ENCODE measurements around the gene LCE1E.

LCE1E gene

DNA sequence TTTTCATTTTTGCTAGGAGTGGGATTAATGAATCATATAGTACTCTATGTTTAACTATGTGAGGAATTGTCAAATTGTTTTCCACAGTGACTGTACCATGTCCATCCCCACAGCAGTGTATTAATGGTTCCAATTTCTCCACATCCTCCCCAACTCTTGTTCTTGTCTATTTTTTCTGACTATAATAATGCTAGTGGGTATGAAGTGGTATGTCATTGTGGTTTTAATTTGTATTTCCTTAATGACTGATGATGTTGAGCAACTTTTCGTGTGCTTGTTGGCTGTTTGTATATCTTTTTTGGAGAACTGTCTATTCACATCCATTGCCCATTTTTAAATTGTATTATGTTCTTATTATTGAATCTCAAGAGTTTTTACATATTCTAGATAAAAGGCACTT, 38.2 kb upstream of the LCE1E start:
- H3K27ac ChIP-seq: no peak overlapping the region
- TF ChIP-seq ZFX (IDR thresholded peaks at IDR 0.05; ENCODE audit: borderline replicate concordance) (no peak), CTCF (IDR thresholded peaks at IDR 0.05) (no peak)

DNA sequence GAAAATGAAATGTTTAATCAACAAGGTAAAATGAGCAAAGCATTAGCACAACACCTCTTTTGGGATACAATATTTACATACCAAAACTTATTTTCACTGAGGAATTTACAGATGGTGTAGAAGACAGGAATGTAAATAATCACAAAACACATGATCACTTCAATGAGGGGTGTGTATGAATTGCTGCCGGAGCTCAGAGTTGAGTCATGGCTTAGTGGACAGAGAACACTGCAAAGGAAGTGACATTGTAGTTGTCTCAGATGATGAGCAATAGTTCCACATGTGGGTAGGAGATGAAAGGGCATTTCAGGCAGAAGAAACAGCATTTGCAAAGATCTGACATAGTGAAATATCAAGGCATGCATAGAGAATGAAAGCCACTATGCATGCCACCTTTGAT, 33.8 kb upstream of the LCE1E start:
- H3K27ac ChIP-seq: no peak overlapping the region
- TF ChIP-seq CTCF (IDR thresholded peaks at IDR 0.05) (no peak), ZFX (IDR thresholded peaks at IDR 0.05; ENCODE audit: borderline replicate concordance) (no peak)

DNA sequence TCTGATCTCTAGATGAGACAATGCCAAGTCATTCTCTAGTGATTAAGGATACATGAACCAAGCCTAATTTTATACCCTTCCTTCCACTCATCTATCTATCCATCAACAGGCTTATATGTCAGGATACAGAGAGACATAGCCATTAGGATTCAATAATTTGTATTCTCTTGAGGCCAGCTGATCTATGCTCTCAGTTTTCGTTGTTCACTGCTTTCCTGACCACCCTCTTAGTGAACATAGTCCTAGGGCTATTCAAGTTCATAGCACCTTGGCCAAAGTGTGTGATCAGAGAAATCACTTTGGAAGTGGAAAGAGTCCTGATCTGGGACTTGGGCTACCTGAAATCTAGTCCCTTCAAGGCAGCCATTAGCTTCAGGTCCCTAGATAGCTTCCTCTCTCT, 32.5 kb upstream of the LCE1E start:
- no peak overlapping the region for H3K27ac ChIP-seq
- TF ChIP-seq ZFX (IDR thresholded peaks at IDR 0.05; ENCODE audit: borderline replicate concordance) (no peak), CTCF (IDR thresholded peaks at IDR 0.05) (no peak)

GRCh38 chr1:152756872-152757271, 29.2 kb upstream of the LCE1E start:
- no peak overlapping the region for H3K27ac ChIP-seq
- TF ChIP-seq ZFX (IDR thresholded peaks at IDR 0.05; ENCODE audit: borderline replicate concordance) (no peak), CTCF (IDR thresholded peaks at IDR 0.05) (no peak)

DNA sequence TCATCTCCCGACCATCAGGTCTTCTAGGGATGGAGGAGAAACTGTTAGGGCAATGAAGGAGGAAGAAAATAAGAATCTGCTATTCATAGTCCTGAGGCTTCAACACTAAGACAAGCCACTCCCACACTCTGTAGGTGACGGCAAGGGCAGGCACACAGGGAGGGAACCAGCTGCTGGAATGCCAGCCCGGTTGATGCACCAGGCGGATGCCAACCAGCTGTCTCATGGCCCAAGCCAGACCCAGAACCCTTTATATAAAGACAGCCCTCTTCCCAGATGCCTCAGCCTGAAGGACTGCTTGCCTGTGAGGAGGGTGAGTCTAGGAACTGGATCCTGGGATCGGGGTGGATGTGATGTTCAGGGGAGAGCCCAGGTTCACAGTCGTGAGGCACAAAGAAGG, 28.3 kb upstream of the LCE1E start, which contains the start of gene KPRP:
TSS of gene KPRP (plus strand) at position 279 of the 400 bp plus-strand sequence. CDS start 1,564 bp downstream, outside the sequence.
- H3K27ac ChIP-seq: no peak within 1 kb of the TSS
- TF ChIP-seq CTCF (IDR thresholded peaks at IDR 0.05): no peak
- TF ChIP-seq ZFX (IDR thresholded peaks at IDR 0.05; ENCODE audit: borderline replicate concordance): no peak

GRCh38 chr1:152758636-152759035, 27.4 kb upstream of the LCE1E start:
- no peak overlapping the region for H3K27ac ChIP-seq
- TF ChIP-seq CTCF (IDR thresholded peaks at IDR 0.05) (no peak), ZFX (IDR thresholded peaks at IDR 0.05; ENCODE audit: borderline replicate concordance) (no peak)

DNA sequence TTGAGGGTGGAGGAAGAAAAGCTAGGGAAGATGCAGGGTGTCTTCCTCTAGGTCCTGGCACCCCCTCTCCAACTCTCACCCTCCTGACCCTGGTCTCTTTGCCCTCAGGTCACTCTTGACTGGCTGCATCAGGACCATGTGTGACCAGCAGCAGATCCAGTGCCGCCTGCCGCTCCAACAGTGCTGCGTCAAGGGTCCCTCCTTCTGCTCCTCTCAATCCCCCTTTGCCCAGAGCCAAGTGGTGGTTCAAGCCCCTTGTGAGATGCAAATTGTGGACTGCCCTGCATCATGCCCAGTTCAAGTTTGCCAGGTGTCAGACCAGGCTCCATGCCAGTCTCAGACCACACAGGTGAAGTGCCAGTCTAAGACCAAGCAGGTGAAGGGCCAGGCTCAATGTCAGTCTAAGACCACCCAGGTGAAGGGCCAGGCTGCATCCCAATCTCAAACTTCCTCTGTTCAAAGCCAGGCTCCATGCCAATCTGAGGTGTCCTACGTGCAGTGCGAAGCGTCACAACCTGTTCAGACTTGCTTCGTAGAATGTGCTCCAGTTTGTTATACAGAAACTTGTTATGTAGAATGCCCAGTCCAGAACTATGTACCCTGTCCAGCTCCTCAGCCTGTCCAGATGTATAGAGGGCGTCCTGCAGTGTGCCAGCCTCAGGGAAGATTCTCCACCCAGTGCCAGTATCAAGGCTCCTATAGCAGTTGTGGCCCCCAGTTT, 26.4 kb upstream of the LCE1E start:
- TF ChIP-seq ZFX (IDR thresholded peaks at IDR 0.05; ENCODE audit: borderline replicate concordance): no peak
- no peak for TF ChIP-seq CTCF (IDR thresholded peaks at IDR 0.05)
- no peak overlapping the region for H3K27ac ChIP-seq
